Aorta (tissue), 5 donors: ENCODE results near the gene KHDRBS2. TPM values are rescaled to one million over a fixed set of nuclear protein-coding genes. Genes with fewer than 3 reads are reported as not detected.

Source experiments
- ATAC-seq: fragments of 200-7000 bp; cut with Tn5 transposase; one replicate; pipeline ENCODE4 v1.9.1; 2022; ENCODE audit warnings: moderate library complexity; ENCODE audit not compliant: low FRiP score
- DNase-seq, 2 donors: peaks; one replicate each; pipeline ENCODE4 v3.0.0-alpha.2; 2020
- H3K27ac ChIP-seq, 2 donors: one replicate each; pipeline ENCODE4 v1.5.1; 2013; ENCODE audit warnings: low read length in 2 of 2, mild to moderate bottlenecking in 2 of 2, moderate library complexity in 2 of 2, control low read depth in 1 of 2, inconsistent platforms in 1 of 2, low read depth in 1 of 2
- H3K27me3 ChIP-seq, 2 donors: one replicate each; pipeline ENCODE4 v1.6.1; 2013; ENCODE audit warnings: control low read depth in 1 of 2, low read length in 1 of 2, mild to moderate bottlenecking in 1 of 2, moderate library complexity in 1 of 2; ENCODE audit not compliant: insufficient read depth in 2 of 2, control insufficient read depth in 1 of 2
- H3K36me3 ChIP-seq, 2 donors: one replicate each; pipeline ENCODE4 v1.6.1; 2013; ENCODE audit warnings: control low read depth in 1 of 2, low read length in 1 of 2, mild to moderate bottlenecking in 1 of 2; ENCODE audit not compliant: insufficient read depth in 2 of 2, control insufficient read depth in 1 of 2
- H3K4me1 ChIP-seq, 2 donors: one replicate each; pipeline ENCODE4 v1.6.1; 2013; ENCODE audit warnings: low read length in 2 of 2, control low read depth in 1 of 2, mild to moderate bottlenecking in 1 of 2, moderate library complexity in 1 of 2; ENCODE audit not compliant: insufficient read depth in 2 of 2, control insufficient read depth in 1 of 2
- H3K4me3 ChIP-seq, 2 donors: one replicate each; pipeline ENCODE4 v1.5.1; 2013; ENCODE audit warnings: low read length in 2 of 2, control low read depth in 1 of 2, mild to moderate bottlenecking in 1 of 2
- H3K9me3 ChIP-seq: one replicate; pipeline ENCODE4 v1.6.1; 2013; ENCODE audit warnings: mild to moderate bottlenecking, low read length; ENCODE audit not compliant: control insufficient read depth
- WGBS, 2 donors: extraction: QIAGEN DNeasy Blood & Tissue Kit; methylation state at CpG; one replicate each; pipeline ENCODE4 v1.1.7; 2013; 5-methylcytosine and 5-hydroxymethylcytosine counted together
- intact Hi-C, 2 donors: fragments of 100-400 bp; cut with DNase I; formaldehyde crosslinking; loops; one replicate each; pipeline versions ENCODE4 v1.14.2 to v1.15.0; 2022
- polyA plus RNA-seq, 2 donors: library from polyadenylated mRNA; stranded (reverse); fragments of 200-250 nt; gene quantifications; one replicate each; pipeline ENCODE4 v1.2.3, GENCODE V29; 2013
- total RNA-seq, 2 donors: library from RNA; stranded (reverse); fragmentation: NEBNext Ultra II Directional; extraction: Animal tissue kit (Norgen Biotek cat#: 25700); gene quantifications; one replicate each; pipeline ENCODE4 v1.2.1, GENCODE V29; 2021
- donor health status: healthy with polysubstance abuse.
- donor health status: Bipolar disorder and iron deficiency.
- donor health status: DM: no; HTN: no; CAD: no.
- donor health status: DM: no; HTN: no; CAD: no.
- donor health status: DM: yes; HTN: yes; CAD: no.

KHDRBS2 gene
- total and polyA plus RNA-seq, 4 donors = 0.32 to 0.57 TPM; not detected in 2

GRCh38 chr6:61950811-61951210, 335.2 kb downstream of the KHDRBS2 start:
- Histone ChIP-seq H3K36me3 (no peaks in the 10 kb centered on the region), H3K27me3 (no peaks in the 10 kb centered on the region), H3K9me3 (no peaks in the 10 kb centered on the region), H3K27ac (no peak overlapping the region), H3K4me1 (no peaks in the 10 kb centered on the region), H3K4me3 (no peak overlapping the region)
- no peak for DNase-seq
- 84 to 90% methylated on average over 1 of the region's 1 CpG for WGBS, 2 donors
- intact Hi-C loops = no loop called here
- no peak for ATAC-seq

DNA sequence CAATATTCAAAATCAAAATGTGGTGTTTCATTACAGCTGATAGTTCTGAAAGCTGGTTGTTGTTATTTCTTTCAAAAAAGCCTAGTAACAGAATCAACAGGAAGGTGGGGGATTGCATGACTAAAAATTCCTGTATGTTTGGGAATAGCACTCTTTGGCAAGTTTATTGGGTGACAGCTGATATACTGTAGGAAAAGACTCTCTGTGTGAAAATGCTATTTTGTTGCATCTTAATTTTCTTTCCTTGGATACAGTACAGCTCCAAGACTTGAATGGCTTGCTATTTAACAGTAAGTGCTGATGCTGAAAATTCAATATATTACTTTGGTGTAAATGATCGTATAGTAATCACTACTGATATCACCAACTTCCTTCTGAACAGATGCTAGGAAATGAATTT, 336.1 kb downstream of the KHDRBS2 start:
- intact Hi-C loops = no loop called here
- WGBS, 2 donors = 85 to 90% methylated on average over 1 of the region's 1 CpG
- ATAC-seq = no peak

GRCh38 chr6:61949161-61949560, 336.9 kb downstream of the KHDRBS2 start:
- DNase-seq = no peak
- no peak overlapping the region for H3K4me3 ChIP-seq
- intact Hi-C loops = no loop called here
- no peaks in the 10 kb centered on the region for H3K27me3 ChIP-seq
- no peak for ATAC-seq
- H3K9me3 ChIP-seq = no peaks in the 10 kb centered on the region
- no peaks in the 10 kb centered on the region for H3K36me3 ChIP-seq
- no peak overlapping the region for H3K27ac ChIP-seq
- H3K4me1 ChIP-seq = no peaks in the 10 kb centered on the region

More for the DNA sequence above, 336.1 kb downstream of the KHDRBS2 start:
- no peak overlapping the region for H3K4me3 ChIP-seq
- H3K9me3 ChIP-seq = no peaks in the 10 kb centered on the region
- no peaks in the 10 kb centered on the region for H3K27me3 ChIP-seq
- no peaks in the 10 kb centered on the region for H3K36me3 ChIP-seq
- no peaks in the 10 kb centered on the region for H3K4me1 ChIP-seq
- H3K27ac ChIP-seq = no peak overlapping the region
- DNase-seq = no peak

DNA sequence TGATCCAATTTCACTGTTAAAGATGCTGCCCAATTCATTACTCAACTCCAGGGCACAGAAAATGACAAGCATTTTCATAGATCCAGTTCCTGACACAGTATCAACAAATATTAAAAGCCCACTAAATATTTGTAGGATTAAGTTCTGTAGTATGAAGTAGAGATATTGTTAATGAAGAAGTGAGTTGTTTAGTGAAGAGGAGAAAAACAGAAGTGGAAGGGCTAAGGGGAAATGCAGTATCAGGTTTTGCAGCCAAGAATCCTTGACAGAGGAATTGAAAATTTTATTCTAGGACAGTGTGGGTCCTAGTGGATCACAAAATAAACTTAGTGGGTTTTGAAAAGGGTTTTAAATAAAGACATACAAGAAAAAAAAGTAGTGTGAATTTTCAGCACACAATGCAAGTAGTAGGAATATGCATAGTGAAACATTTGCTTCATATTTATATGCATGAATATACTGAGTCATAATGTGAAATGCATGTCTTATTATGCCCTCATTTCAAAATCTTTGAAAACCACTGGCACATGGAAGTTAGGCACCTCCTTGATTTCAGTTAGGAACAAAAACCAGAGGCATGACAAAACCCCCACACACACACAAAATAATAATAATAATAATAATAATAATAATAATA, 338.6 kb downstream of the KHDRBS2 start:
- H3K4me1 ChIP-seq = no peaks in the 10 kb centered on the region
- no peak overlapping the region for H3K27ac ChIP-seq
- intact Hi-C loops = no loop called here
- H3K27me3 ChIP-seq = no peaks in the 10 kb centered on the region
- no peaks in the 10 kb centered on the region for H3K9me3 ChIP-seq
- H3K4me3 ChIP-seq = no peak overlapping the region
- no peak for ATAC-seq
- no peak for DNase-seq
- no peaks in the 10 kb centered on the region for H3K36me3 ChIP-seq

- WGBS, 2 donors = 77 to 91% methylated on average over 2 of the region's 2 CpGs
- Histone ChIP-seq H3K27ac (no peak overlapping the region), H3K4me3 (no peak overlapping the region), H3K27me3 (no peaks in the 10 kb centered on the region), H3K36me3 (no peaks in the 10 kb centered on the region), H3K4me1 (no peaks in the 10 kb centered on the region), H3K9me3 (peaks cover 1% of the 10 kb centered on the region)
- no peak for ATAC-seq
- intact Hi-C loops = no loop called here
- no peak for DNase-seq
These were observed 345.1 kb downstream of the KHDRBS2 start for GRCh38 chr6:61940919-61941318.

GRCh38 chr6:61935242-61935846, 350.7 kb downstream of the KHDRBS2 start:
- H3K36me3 ChIP-seq = no peaks in the 10 kb centered on the region
- no peaks in the 10 kb centered on the region for H3K4me1 ChIP-seq
- H3K9me3 ChIP-seq = no peaks in the 10 kb centered on the region
- ATAC-seq (no peak), DNase-seq (no peak)
- intact Hi-C loops = no loop called here
- H3K27me3 ChIP-seq = no peaks in the 10 kb centered on the region
- H3K27ac ChIP-seq = no peak overlapping the region
- WGBS, 2 donors = 57 to 68% methylated on average over 1 of the region's 1 CpG
- no peak overlapping the region for H3K4me3 ChIP-seq

DNA sequence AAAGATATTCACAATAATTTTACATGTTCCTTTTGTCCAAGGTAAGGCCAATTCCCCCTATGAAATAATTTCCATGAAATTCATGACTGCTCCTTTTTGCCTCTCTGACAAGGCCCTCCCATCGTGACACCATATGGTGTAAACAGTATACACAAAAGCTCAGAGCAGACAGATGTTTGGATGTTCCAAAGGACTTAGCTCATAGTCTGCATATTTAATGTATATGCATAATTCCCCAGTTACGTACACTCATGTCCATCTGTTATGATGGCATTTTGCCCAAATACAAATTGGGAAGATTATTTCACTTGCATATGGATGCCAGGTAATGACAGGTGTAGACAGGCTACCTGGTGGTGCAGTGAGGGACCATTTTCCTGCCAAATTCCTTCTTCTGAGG, 376.5 kb downstream of the KHDRBS2 start:
- no peaks in the 10 kb centered on the region for H3K9me3 ChIP-seq
- DNase-seq (no peak), ATAC-seq (no peak)
- 76 to 83% methylated on average over 2 of the region's 2 CpGs for WGBS, 2 donors
- no peak overlapping the region for H3K27ac ChIP-seq
- H3K4me1 ChIP-seq = no peaks in the 10 kb centered on the region
- H3K36me3 ChIP-seq = no peaks in the 10 kb centered on the region
- H3K4me3 ChIP-seq = no peak overlapping the region
- intact Hi-C loops = no loop called here
- peaks cover 0 to 1% of the 10 kb centered on the region in 2 donors for H3K27me3 ChIP-seq

DNA sequence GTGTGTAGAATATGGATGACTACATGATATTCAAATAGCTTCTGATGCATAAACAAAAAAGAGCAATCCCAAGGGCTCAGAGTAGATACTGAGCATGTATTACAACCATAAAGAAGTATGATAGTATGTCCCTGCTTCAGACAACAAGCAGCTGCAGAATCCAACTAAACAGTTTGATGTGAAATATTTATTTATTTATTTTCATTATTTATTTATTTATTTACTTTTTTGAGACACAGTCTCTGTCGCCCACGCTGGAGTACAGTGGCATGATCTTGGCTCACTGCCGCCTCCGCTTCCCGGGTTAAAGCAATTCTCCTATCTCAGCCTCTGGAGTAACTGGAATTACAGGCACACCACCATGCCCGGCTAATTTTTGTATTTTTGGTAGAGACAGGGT, 384.3 kb downstream of the KHDRBS2 start:
- ATAC-seq = no peak
- 93 to 94% methylated on average over 6 of the region's 6 CpGs for WGBS, 2 donors
- intact Hi-C loops = no loop called here

DNA sequence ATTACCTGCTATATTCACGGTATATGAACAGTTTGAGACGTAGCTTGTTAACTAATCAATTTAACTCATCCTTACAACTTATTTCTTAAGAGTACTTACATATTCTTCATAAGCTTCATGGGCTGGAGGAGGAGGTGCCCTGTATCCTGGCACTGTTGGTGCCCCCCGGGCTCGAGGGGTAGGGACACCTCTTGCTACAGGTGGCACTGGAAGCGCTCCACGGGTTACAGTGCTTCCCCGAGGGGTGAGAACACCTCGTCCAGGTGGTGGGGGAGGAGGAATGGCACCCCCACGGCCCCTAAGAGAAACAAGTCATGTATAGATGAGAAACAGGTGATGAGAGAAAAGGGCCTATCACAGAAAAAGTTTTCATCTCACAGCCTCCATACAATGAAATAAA, 391.5 kb downstream of the KHDRBS2 start:
- Histone ChIP-seq H3K27me3 (no peaks in the 10 kb centered on the region), H3K4me1 (no peaks in the 10 kb centered on the region), H3K27ac (no peak overlapping the region), H3K36me3 (no peaks in the 10 kb centered on the region), H3K9me3 (peaks cover 2% of the 10 kb centered on the region), H3K4me3 (no peak overlapping the region)
- WGBS, 2 donors = 80 to 84% methylated on average over 9 of the region's 9 CpGs
- no peak for ATAC-seq
- DNase-seq = no peak
- intact Hi-C loops = no loop called here

More for the DNA sequence above, 384.3 kb downstream of the KHDRBS2 start:
- no peaks in the 10 kb centered on the region for H3K9me3 ChIP-seq
- no peaks in the 10 kb centered on the region for H3K36me3 ChIP-seq
- no peaks in the 10 kb centered on the region for H3K4me1 ChIP-seq
- no peaks in the 10 kb centered on the region for H3K27me3 ChIP-seq
- no peak overlapping the region for H3K27ac ChIP-seq
- DNase-seq = no peak
- no peak overlapping the region for H3K4me3 ChIP-seq
